ENCODE measurements around the gene HIPK3.

The HIPK3 gene

GRCh38 chr11:33315822-33316221 lies 58.6 kb downstream of the HIPK3 start:
- TF ChIP-seq SPI1 (IDR thresholded peaks at IDR 0.05; ENCODE audit: low read depth, low read length) = no peak
- FAIRE-seq (no peak), DNase-seq (ENCODE audit: insufficient read length, low spot score) (no peak)

GRCh38 chr11:33317662-33318061 lies 60.5 kb downstream of the HIPK3 start:
- no peak for TF ChIP-seq POLR2AphosphoS5 (IDR thresholded peaks at IDR 0.05; ENCODE audit: low read depth, low read length)
- TF ChIP-seq PAX5 (IDR thresholded peaks at IDR 0.05; ENCODE audit: insufficient read depth, low read length, severe bottlenecking) = no peak
- no peak for TF ChIP-seq POLR2A (IDR thresholded peaks at IDR 0.05; ENCODE audit: low read depth, low read length)
- TF ChIP-seq SPI1 (IDR thresholded peaks at IDR 0.05; ENCODE audit: low read depth, low read length) = no peak
- no peak for TF ChIP-seq TAF1 (IDR thresholded peaks at IDR 0.05; ENCODE audit: low read depth, low read length)
- TF ChIP-seq POU2F2 (IDR thresholded peaks at IDR 0.05; ENCODE audit: low read depth, low read length) = no peak
- no peak for FAIRE-seq
- no peak for DNase-seq (ENCODE audit: insufficient read length, low spot score)

- no peak for DNase-seq (ENCODE audit: insufficient read length, low spot score)
- TF ChIP-seq SPI1 (IDR thresholded peaks at IDR 0.05; ENCODE audit: low read depth, low read length) = peak; percentile 50
- TF ChIP-seq TAF1 (IDR thresholded peaks at IDR 0.05; ENCODE audit: low read depth, low read length) = no peak
- peak; percentile 85 for FAIRE-seq
Measured at GRCh38 chr11:33320016-33320813, 63.0 kb downstream of the HIPK3 start.

GRCh38 chr11:33320814-33321330 lies 63.7 kb downstream of the HIPK3 start:
- TF ChIP-seq SPI1 (IDR thresholded peaks at IDR 0.05; ENCODE audit: low read depth, low read length) (no peak), POU2F2 (IDR thresholded peaks at IDR 0.05; ENCODE audit: low read depth, low read length) (no peak), PAX5 (IDR thresholded peaks at IDR 0.05; ENCODE audit: insufficient read depth, low read length, severe bottlenecking) (no peak), POLR2AphosphoS5 (IDR thresholded peaks at IDR 0.05; ENCODE audit: low read depth, low read length) (no peak), TAF1 (IDR thresholded peaks at IDR 0.05; ENCODE audit: low read depth, low read length) (no peak), POLR2A (IDR thresholded peaks at IDR 0.05; ENCODE audit: low read depth, low read length) (no peak)
- DNase-seq (ENCODE audit: insufficient read length, low spot score) (no peak), FAIRE-seq (peak; percentile 64)

GRCh38 chr11:33321422-33321821 lies 64.2 kb downstream of the HIPK3 start:
- peak; percentile 70 for FAIRE-seq
- no peak for DNase-seq (ENCODE audit: insufficient read length, low spot score)
- TF ChIP-seq SPI1 (IDR thresholded peaks at IDR 0.05; ENCODE audit: low read depth, low read length) (peak; percentile 95), POLR2A (IDR thresholded peaks at IDR 0.05; ENCODE audit: low read depth, low read length) (no peak)

GRCh38 chr11:33323421-33323820 lies 66.2 kb downstream of the HIPK3 start:
- no peak for FAIRE-seq
- TF ChIP-seq TAF1 (IDR thresholded peaks at IDR 0.05; ENCODE audit: low read depth, low read length) (no peak), SPI1 (IDR thresholded peaks at IDR 0.05; ENCODE audit: low read depth, low read length) (peak; percentile 26; the same call in 1 of the 2 replicates)
- no peak for DNase-seq (ENCODE audit: insufficient read length, low spot score)

- TF ChIP-seq POLR2A (IDR thresholded peaks at IDR 0.05; ENCODE audit: low read depth, low read length) (no peak), SPI1 (IDR thresholded peaks at IDR 0.05; ENCODE audit: low read depth, low read length) (no peak), TAF1 (IDR thresholded peaks at IDR 0.05; ENCODE audit: low read depth, low read length) (no peak), PAX5 (IDR thresholded peaks at IDR 0.05; ENCODE audit: insufficient read depth, low read length, severe bottlenecking) (no peak), POLR2AphosphoS5 (IDR thresholded peaks at IDR 0.05; ENCODE audit: low read depth, low read length) (no peak), POU2F2 (IDR thresholded peaks at IDR 0.05; ENCODE audit: low read depth, low read length) (no peak)
- FAIRE-seq (peak; percentile 33), DNase-seq (ENCODE audit: insufficient read length, low spot score) (no peak)
Measured at GRCh38 chr11:33324302-33324985, 67.3 kb downstream of the HIPK3 start.

- DNase-seq (ENCODE audit: insufficient read length, low spot score) = no peak
- TF ChIP-seq POU2F2 (IDR thresholded peaks at IDR 0.05; ENCODE audit: low read depth, low read length) (no peak), SPI1 (IDR thresholded peaks at IDR 0.05; ENCODE audit: low read depth, low read length) (no peak), POLR2A (IDR thresholded peaks at IDR 0.05; ENCODE audit: low read depth, low read length) (no peak), PAX5 (IDR thresholded peaks at IDR 0.05; ENCODE audit: insufficient read depth, low read length, severe bottlenecking) (no peak), POLR2AphosphoS5 (IDR thresholded peaks at IDR 0.05; ENCODE audit: low read depth, low read length) (no peak), TAF1 (IDR thresholded peaks at IDR 0.05; ENCODE audit: low read depth, low read length) (no peak)
Measured at GRCh38 chr11:33325451-33325850, 68.3 kb downstream of the HIPK3 start.

GRCh38 chr11:33329705-33330329 lies 72.6 kb downstream of the HIPK3 start:
- TF ChIP-seq POLR2A (IDR thresholded peaks at IDR 0.05; ENCODE audit: low read depth, low read length) (no peak), POU2F2 (IDR thresholded peaks at IDR 0.05; ENCODE audit: low read depth, low read length) (no peak), PAX5 (IDR thresholded peaks at IDR 0.05; ENCODE audit: insufficient read depth, low read length, severe bottlenecking) (no peak), SPI1 (IDR thresholded peaks at IDR 0.05; ENCODE audit: low read depth, low read length) (no peak), TAF1 (IDR thresholded peaks at IDR 0.05; ENCODE audit: low read depth, low read length) (no peak), POLR2AphosphoS5 (IDR thresholded peaks at IDR 0.05; ENCODE audit: low read depth, low read length) (no peak)
- no peak for DNase-seq (ENCODE audit: insufficient read length, low spot score)
- peak; percentile 75 for FAIRE-seq

More at GRCh38 chr11:33325451-33325850, 68.3 kb downstream of the HIPK3 start:
- FAIRE-seq = no peak

GRCh38 chr11:33333816-33334215 lies 76.6 kb downstream of the HIPK3 start:
- FAIRE-seq (no peak), DNase-seq (ENCODE audit: insufficient read length, low spot score) (no peak)
- TF ChIP-seq POU2F2 (IDR thresholded peaks at IDR 0.05; ENCODE audit: low read depth, low read length) = no peak
- TF ChIP-seq POLR2A (IDR thresholded peaks at IDR 0.05; ENCODE audit: low read depth, low read length) = no peak
- TF ChIP-seq TAF1 (IDR thresholded peaks at IDR 0.05; ENCODE audit: low read depth, low read length) = no peak
- TF ChIP-seq SPI1 (IDR thresholded peaks at IDR 0.05; ENCODE audit: low read depth, low read length) = no peak
- no peak for TF ChIP-seq PAX5 (IDR thresholded peaks at IDR 0.05; ENCODE audit: insufficient read depth, low read length, severe bottlenecking)
- TF ChIP-seq POLR2AphosphoS5 (IDR thresholded peaks at IDR 0.05; ENCODE audit: low read depth, low read length) = no peak

Measured in GM12891 (cell line).